HL-60/S4 treated with retinoic acid at 250 ng/mL for 4 days and 3 days (cell line): ENCODE results near the gene LHX3.

ENCODE experiments used
- in situ Hi-C: fragments of 300-500 bp; cut with MboI; formaldehyde crosslinking; loops from 2 replicates; pipeline ENCODE4 v1.7.0; 2022; ENCODE audit warnings: low sequenced_read_pairs

Gene LHX3

DNA sequence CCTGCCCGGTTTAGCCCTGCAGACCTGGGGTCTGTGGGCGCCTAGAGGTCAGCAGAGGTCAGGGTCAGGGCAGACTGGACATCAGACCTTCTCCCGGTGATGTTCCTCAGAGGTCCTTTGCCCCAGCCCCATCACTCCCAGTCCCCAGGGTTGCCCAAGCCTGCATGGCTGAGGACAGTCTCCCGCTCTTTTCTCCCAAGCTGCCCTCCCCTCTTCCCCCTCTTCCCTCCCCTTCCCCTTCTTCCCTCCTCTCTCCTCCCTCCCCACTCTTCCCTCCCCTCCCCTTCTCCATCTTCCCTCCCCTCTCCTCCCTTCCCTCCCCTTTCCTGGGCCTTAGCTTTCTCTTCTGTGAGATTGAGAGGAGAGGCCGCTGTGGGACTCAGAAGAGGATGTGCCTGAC is 10.4 kb downstream of the LHX3 start:
- in situ Hi-C loops: no loop called here

- in situ Hi-C loops: no loop called here
These were observed 11.0 kb downstream of the LHX3 start for GRCh38 chr9:136193891-136194279.

DNA sequence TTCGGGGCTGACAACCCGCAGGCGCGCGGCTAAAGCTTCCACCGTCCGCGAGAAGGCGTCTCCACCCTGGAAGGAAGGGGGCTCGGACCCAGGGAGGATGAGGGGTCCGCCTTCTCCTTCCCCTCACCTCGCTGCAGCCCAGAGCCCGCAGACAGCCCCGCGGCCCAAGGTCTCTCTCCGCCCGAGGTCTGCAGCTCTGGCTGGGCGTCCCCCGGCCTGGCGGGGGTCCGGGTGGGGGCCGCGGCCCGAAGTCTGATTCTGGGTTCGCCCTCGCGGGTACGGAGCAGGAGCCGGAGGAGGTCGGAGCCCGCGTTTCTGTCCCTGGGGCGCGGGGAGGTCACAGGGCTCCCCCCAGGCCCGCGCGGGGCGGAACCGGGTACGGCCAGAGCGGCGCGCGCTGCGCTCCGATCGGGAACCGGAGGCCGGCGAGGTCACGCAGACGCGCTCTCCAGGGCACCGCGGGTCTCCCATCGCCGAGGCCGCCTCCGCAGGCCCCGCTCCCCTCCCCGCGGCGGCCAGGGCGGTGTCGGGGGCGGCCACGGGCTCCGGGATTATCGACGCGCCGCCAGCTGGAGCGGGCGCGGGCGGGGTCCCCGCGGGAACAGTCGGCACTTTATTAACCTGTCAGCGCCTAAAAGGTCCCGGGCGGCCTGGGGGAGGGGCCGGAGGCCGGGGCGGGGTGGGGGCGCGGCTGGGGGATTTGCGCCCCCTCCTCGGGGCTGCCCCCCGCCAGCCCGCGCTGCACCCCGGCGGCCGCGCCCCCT is 11.6 kb downstream of the LHX3 start:
- in situ Hi-C loops: no loop called here

GRCh38 chr9:136192289-136193126 is 12.4 kb downstream of the LHX3 start:
- in situ Hi-C loops: no loop called here

DNA sequence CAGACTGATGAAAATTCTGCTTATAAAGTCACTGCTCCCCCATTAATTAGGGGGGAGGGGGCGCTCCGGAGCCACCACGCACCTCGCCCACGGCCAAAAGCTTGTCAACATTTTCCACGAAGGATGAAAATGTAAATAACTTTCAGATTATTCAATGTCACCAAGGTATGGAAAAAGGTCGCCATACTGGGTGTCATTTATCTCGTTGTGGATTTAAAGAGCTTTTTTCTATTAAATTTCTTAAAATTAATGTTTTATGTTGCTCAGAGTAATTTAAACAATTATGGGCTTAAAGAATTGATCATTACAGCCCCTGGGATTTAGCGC is 13.0 kb downstream of the LHX3 start:
- in situ Hi-C loops: no loop called here

GRCh38 chr9:136191099-136191959 is 13.6 kb downstream of the LHX3 start:
- in situ Hi-C loops: no loop called here

DNA sequence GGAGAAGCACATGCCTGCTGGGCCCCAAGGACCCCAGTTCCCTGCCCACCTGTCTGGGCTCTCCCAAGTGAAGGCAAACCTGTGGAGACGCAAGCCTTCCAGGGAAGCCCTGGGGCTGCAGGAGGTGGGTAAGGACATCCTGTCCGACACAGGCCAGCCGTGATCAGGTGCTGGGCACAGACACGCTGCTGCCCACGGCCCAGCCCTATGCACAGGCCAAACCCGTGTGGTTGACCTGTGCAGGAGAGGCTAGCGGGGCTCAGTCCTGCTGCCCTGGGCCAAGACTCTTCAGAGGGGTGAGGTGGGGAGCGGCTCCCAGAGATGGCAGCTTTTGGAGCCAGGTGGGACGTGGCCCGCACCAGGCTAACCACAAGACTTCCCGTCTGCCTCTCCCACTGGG is 14.3 kb downstream of the LHX3 start:
- in situ Hi-C loops: no loop called here

GRCh38 chr9:136190237-136190601 is 14.7 kb downstream of the LHX3 start:
- in situ Hi-C loops: no loop called here

DNA sequence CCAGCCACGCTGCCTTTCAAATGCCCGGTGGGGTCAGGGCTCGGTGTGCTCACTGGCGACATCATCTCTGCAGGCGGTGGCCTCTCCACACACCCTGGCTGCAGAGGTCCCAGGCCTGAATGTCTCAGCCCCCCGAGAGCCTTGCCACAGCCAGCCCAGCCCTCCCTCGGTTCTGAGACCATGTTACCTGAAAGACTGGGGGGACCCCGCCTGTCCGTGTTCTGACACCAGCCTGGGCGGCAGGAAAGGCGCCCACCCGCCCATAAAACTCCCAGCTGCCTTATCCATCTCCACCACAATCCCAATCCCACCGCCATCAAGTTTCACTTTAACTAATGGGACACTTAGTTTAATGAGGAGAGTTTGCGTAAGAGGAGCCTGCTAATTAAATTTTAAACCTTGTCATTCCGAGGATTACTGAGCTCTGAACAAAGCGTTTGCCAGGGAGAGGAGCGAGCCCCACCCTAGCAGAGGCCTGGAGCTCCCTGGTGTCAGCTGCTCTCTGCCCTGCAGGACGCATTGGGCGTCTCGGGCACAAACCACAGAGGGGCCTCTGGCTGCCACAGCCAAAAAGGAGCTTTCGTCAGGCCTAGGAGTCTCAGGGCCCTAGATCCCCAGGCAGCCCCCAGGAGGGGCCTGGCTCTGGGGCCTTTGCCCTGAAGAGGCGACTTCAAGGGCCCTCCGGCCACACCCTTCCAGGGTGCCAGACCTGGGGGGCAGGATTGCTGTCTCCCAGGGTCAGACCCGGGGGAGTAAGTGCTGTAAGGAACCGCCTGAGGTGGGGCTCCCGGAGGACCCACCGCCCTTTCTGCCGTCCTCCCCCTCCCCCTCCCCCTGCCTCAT is 15.3 kb downstream of the LHX3 start:
- in situ Hi-C loops: no loop called here

GRCh38 chr9:136187683-136188586 is 17.0 kb downstream of the LHX3 start:
- in situ Hi-C loops: no loop called here

- in situ Hi-C loops: no loop called here
These were observed 17.7 kb downstream of the LHX3 start for GRCh38 chr9:136187197-136187596.

DNA sequence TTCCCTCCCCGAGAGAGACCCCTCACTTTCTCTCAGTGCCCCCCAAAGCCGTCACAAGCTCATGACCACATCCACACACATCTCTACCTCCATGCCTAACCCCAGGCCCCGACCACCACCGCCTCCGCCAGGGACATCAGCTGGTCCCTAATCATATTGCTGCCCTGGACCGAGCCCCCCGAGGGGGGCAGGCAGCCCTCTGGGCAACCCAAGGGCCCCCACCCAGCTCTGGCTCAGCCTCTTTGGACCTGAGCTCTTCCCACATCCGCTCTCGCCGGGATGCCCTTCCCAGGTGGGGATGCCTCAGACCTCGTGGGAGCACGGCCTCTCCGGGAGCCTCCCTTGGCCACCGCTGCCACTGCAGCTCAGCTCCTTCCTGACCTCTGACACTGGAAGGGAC is 18.5 kb downstream of the LHX3 start:
- in situ Hi-C loops: no loop called here

- in situ Hi-C loops: no loop called here
These were observed 19.1 kb downstream of the LHX3 start for GRCh38 chr9:136185596-136186366.

DNA sequence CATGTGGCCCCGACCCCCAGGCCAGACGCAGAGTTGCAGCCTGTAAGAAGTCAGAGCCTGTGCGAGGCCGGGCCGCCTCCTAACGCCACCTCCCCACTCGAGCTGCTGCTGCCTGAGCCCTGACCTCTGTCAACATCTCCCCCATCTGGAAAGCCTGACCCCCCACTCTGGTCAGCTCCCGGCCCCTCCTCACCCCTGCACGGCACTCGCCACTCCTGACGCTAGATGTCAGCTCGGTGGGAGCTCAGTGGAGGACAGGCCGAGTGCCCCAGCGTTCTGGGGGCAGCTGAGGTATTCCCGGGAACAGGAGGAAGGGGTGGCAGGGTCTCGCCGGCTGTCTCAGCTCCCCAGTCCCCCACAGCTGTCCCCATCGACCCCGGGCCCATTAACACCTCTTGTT is 19.9 kb downstream of the LHX3 start:
- in situ Hi-C loops: no loop called here

- in situ Hi-C loops: no loop called here
These were observed 22.0 kb downstream of the LHX3 start for GRCh38 chr9:136182850-136183422.

GRCh38 chr9:136182420-136182787 is 22.5 kb downstream of the LHX3 start:
- in situ Hi-C loops: no loop called here

DNA sequence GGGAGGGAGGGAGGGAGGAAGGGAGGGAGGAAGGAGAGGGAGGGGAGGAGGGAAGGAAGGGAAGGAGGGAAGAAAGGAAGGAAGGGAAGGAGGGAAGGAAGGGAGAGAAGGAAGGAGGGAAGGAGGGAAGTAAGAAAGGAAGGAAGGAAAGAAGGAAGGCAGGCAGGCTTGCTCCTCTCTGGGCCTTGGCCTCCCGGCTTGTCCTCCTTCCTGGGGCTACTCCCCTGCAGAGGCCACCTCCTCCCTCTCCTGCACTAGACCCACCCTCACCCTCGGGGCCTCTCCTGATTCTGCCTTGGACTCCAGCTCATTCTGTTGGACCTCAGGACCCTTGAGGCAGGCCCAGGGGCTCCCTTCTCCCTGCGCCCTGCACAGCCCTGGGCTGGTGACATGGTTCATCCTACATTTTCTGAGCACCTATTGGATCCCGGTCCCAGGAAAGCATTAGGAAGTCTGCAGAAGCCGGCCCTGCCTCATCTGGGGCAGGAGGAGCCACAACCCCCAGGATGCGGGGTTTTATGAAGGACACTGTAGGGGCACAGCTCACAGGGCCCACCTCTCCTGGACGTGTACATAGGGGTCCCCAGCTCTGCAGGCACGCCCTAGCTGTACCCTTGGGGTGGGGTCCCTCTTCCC is 23.0 kb downstream of the LHX3 start:
- in situ Hi-C loops: no loop called here

GRCh38 chr9:136180586-136180985 is 24.3 kb downstream of the LHX3 start:
- in situ Hi-C loops: no loop called here
